NT2/D1 (cell line): ENCODE measurements around the gene TSEN15.

Experiments used
- SUZ12 ChIP-seq: IDR thresholded peaks from 2 replicates; pipeline ENCODE4 v1.6.1; 2011; ENCODE audit not compliant: insufficient read length, insufficient read depth; ENCODE audit errors: extremely low read depth
- YY1 ChIP-seq: IDR thresholded peaks from 2 replicates; pipeline ENCODE4 v1.6.1; 2011; ENCODE audit not compliant: insufficient read length, insufficient read depth
- ZNF274 ChIP-seq: IDR thresholded peaks from 2 replicates; pipeline ENCODE4 v1.6.1; 2011; ENCODE audit warnings: mild to moderate bottlenecking, low read depth, low read length

DNA sequence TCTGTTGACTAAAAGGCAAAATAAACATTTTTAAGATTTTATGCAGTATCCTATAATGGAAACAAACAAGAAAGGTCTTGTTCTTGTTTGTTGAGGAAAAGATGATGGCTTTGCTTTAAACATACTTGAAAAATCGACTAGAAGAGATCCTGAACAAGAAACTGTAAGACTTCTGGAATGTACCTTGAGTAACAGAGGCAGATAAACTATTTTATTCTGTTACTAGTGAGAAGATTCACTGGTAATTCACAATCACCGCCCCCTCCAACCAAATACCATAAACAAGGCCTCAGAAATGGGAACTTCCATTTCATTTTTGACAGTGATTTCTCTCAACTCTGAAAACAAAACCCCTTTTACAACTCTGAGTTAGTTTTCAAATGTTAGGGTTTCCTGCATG lies 18.1 kb downstream of the TSEN15 start:
- TF ChIP-seq ZNF274 = no peak
- no peak for TF ChIP-seq SUZ12
- TF ChIP-seq YY1 = no peak
